GM12872 (cell line): Measurements from ENCODE around the gene CTDSPL2.
A peak's percentile ranks its signal among the peaks of the same experiment; 100 is the strongest.

ENCODE experiments used
- CTCF ChIP-seq: IDR thresholded peaks from 3 replicates; pipeline ENCODE4 v1.5.1; 2011; ENCODE audit warnings: low read depth, mild to moderate bottlenecking, low read length, moderate library complexity; ENCODE audit not compliant: insufficient read depth

The CTDSPL2 gene

GRCh38 chr15:44427756-44428724 is 611 bp downstream of the CTDSPL2 start:
- peak; percentile 22; the same call in 1 of the 3 replicates for TF ChIP-seq CTCF

GRCh38 chr15:44435893-44436667 is 8.7 kb downstream of the CTDSPL2 start:
- no peak for TF ChIP-seq CTCF

- no peak for TF ChIP-seq CTCF
Observed at GRCh38 chr15:44438402-44438801, 11.0 kb downstream of the CTDSPL2 start.

- no peak for TF ChIP-seq CTCF
Observed at GRCh38 chr15:44441095-44441501, 13.7 kb downstream of the CTDSPL2 start.

DNA sequence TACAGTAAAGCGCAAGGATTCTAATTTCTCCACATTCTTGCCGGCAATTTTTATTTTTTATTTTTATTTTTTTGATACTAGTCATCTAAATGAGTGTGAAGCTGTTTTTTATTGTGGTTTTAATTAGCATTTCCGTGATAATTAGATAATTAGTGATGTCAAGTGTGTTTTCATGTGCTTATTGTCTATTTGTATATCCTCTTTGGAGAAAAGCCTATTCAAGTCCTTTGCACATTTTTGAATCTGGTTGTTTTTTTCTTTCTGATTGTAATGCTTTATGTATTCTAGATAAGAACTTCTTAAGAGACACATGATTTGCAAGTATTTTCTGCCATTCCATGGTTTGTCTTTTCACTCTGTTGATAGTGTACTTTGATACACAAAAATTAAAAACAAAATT is 16.1 kb downstream of the CTDSPL2 start:
- no peak for TF ChIP-seq CTCF

GRCh38 chr15:44447772-44448376 is 20.4 kb downstream of the CTDSPL2 start:
- TF ChIP-seq CTCF: no peak

- TF ChIP-seq CTCF: no peak
Observed at GRCh38 chr15:44450172-44450571, 22.7 kb downstream of the CTDSPL2 start.
